Thoracic aorta (tissue), 2 donors: Measurements from ENCODE around the gene CSNK1D. TPM values are rescaled to one million over a fixed set of nuclear protein-coding genes. Genes with fewer than 3 reads are reported as not detected.

Experiments used
- ATAC-seq: fragments of 150-250 bp; one replicate; pipeline ENCODE4 v1.8.0; 2017; ENCODE audit warnings: low read depth; ENCODE audit not compliant: insufficient number of reproducible peaks, low FRiP score
- DNase-seq: peaks from one replicate; pipeline ENCODE4 v3.0.0-alpha.2; 2020; ENCODE audit warnings: low spot score
- H3K27ac ChIP-seq, 2 donors: fragments of 200-600 bp; sonication (generic); 1 replicate in 1 of 2; 2 replicates in 1 of 2; pipeline ENCODE4 v1.5.1; 2016; ENCODE audit warnings: mild to moderate bottlenecking in 2 of 2, moderate library complexity in 2 of 2
- H3K27me3 ChIP-seq: fragments of 200-600 bp; sonication (generic); replicated peaks from 2 replicates; pipeline ENCODE4 v1.6.0; 2016; ENCODE audit warnings: mild to moderate bottlenecking; ENCODE audit not compliant: insufficient read depth
- H3K36me3 ChIP-seq: fragments of 200-600 bp; sonication (generic); one replicate; pipeline ENCODE4 v1.5.1; 2016
- H3K4me1 ChIP-seq, 2 donors: fragments of 200-600 bp; sonication (generic); 1 replicate in 1 of 2; 2 replicates in 1 of 2; pipeline versions ENCODE4 v1.5.1 to v1.6.0; 2016; ENCODE audit warnings: low read depth in 2 of 2, mild to moderate bottlenecking in 1 of 2; ENCODE audit not compliant: control insufficient read depth in 1 of 2
- H3K4me3 ChIP-seq: fragments of 200-600 bp; sonication (generic); 2 replicates; pipeline ENCODE4 v1.5.1; 2016; ENCODE audit warnings: mild to moderate bottlenecking
- H3K9me3 ChIP-seq: fragments of 200-600 bp; sonication (generic); 2 replicates; pipeline ENCODE4 v1.5.1; 2016
- total RNA-seq, 2 donors: library from RNA; depleted of rRNA; stranded (reverse); fragments of >200 nt; gene quantifications; one replicate each; pipeline versions ENCODE4 v1.1.0 to v1.2.3, GENCODE V29; 2016
- TF ChIP-seq, protein P1 (sequence below): fragments of 200-600 bp; sonication (generic); IDR thresholded peaks from one replicate; pipeline ENCODE4 v1.5.1; 2019; ENCODE audit warnings: antibody characterized with exemption

Gene CSNK1D
- total RNA-seq, 2 donors from 2014 or later: 69.5 to 71.9 TPM

DNA sequence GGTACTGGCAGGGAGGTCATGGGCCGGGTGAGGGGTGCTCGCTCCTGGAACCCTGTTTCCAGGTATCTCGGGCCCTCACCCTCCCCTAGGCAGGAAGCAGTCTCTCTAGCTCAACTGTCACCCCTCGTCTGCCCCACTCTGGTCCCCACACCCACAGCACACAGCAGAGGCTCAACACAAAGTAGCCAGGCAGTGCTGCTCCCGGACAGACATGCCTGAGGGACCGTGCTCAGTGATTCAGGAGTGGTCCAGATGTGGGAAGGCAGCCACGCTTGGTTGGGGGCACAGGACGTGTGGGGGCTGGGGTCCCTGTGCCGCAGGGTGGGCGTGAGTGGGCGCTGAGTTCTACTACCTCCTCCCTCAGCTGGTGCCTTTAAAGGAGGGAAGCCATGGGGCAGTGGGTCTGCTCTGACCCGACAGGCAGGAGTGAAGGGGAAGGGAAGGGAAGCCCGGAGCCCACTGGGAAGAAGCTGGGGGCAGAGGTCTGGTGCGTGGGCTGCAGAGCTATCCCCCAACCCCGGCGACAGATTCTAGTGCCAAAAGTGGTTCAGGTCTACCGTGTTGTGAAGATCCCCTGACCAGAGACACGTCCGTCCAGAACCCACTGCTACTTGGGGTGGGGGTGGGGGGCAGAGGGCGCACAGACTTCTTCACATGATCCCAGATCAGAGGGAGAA is 32.9 kb downstream of the CSNK1D start:
- H3K9me3 ChIP-seq: no peaks in the 10 kb centered on the region
- TF ChIP-seq, protein P1, sequence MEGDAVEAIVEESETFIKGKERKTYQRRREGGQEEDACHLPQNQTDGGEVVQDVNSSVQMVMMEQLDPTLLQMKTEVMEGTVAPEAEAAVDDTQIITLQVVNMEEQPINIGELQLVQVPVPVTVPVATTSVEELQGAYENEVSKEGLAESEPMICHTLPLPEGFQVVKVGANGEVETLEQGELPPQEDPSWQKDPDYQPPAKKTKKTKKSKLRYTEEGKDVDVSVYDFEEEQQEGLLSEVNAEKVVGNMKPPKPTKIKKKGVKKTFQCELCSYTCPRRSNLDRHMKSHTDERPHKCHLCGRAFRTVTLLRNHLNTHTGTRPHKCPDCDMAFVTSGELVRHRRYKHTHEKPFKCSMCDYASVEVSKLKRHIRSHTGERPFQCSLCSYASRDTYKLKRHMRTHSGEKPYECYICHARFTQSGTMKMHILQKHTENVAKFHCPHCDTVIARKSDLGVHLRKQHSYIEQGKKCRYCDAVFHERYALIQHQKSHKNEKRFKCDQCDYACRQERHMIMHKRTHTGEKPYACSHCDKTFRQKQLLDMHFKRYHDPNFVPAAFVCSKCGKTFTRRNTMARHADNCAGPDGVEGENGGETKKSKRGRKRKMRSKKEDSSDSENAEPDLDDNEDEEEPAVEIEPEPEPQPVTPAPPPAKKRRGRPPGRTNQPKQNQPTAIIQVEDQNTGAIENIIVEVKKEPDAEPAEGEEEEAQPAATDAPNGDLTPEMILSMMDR: no peak
- peak overlapping the region; percentile 59 to 81 for H3K27ac ChIP-seq
- no peak overlapping the region for H3K4me3 ChIP-seq
- peaks cover 26% of the 10 kb centered on the region for H3K36me3 ChIP-seq
- H3K4me1 ChIP-seq: peaks cover 52 to 70% of the 10 kb centered on the region in 2 donors
- H3K27me3 ChIP-seq: no peaks in the 10 kb centered on the region
- ATAC-seq (no peak), DNase-seq (no peak)

DNA sequence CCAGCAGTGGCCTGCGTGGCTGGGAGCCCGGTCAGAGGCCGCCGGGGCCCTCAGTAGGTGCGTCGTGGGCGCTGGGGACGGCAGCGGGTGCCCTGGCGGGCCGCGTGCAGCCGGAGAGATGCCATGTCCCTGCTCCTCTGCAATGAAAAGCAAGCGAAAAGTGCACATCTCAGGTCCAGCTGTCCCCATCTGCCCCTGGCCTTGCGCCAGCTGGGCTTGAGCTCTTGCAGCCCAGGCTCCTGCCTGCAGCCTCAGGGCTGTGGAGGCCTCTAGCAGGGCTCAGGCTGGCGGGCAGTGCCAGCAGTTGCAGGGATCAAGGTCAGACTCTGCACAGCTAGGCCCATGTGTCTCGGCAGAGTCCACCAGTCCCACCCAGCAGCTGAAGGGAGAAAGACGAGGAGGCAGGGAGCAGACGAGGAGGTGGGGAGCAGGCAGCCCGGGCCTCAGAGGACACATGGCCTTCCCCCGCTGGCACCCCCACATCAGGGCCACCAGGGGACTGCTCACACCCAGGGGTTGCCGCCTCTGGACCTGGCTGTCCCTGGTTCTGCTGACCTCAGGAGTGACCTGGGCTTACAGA is 33.5 kb downstream of the CSNK1D start:
- Histone ChIP-seq H3K4me1 (peaks cover 52 to 70% of the 10 kb centered on the region in 2 donors), H3K27me3 (no peaks in the 10 kb centered on the region), H3K4me3 (no peak overlapping the region), H3K27ac (peak overlapping the region; percentile 59 to 81), H3K36me3 (peaks cover 20% of the 10 kb centered on the region), H3K9me3 (no peaks in the 10 kb centered on the region)
- no peak for DNase-seq
- no peak for ATAC-seq
- TF ChIP-seq, protein P1: no peak

DNA sequence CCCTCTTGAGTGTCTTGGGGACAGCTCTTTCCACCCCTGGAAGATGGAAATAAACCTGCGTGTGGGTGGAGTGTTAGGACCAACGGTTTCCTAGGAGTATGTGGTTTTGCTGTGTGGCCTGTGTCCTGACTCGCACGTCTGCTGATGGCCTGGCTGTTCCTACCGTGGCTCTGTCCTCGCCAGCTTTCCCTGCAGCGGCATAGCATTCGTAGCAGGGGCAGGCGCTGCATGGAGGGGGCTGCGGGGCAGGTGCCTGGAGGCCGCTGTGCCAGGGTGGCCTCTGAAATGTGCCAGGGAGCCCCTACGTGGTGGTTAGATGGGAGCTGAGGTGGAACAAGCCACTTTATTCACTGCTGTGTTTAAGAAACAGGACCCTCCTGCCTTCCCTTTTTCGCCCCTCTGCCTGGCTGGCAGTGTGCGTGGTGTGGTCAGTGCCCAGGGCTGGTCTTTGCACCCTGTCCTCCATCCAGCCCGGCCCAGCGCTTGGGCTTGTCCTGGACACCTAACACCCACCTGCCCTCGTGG is 34.0 kb downstream of the CSNK1D start:
- TF ChIP-seq, protein P1: no peak
- H3K27ac ChIP-seq: no peak overlapping the region

DNA sequence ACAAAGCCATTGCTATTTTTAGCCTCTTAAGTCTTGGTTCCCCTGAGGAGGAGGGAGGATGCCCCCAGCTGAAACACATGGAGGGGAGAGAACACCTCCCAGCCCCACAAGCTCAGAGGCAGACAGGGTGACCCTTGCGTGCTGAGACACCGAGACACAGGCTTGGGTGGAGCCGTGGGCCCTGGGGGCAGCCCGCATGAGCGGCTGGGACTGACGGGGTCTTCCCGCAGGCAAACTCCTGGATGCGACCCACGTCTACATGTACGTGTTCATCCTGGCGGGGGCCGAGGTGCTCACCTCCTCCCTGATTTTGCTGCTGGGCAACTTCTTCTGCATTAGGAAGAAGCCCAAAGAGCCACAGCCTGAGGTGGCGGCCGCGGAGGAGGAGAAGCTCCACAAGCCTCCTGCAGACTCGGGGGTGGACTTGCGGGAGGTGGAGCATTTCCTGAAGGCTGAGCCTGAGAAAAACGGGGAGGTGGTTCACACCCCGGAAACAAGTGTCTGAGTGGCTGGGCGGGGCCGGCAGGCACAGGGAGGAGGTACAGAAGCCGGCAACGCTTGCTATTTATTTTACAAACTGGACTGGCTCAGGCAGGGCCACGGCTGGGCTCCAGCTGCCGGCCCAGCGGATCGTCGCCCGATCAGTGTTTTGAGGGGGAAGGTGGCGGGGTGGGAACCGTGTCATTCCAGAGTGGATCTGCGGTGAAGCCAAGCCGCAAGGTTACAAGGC is 34.9 kb downstream of the CSNK1D start:
- Histone ChIP-seq H3K9me3 (no peaks in the 10 kb centered on the region), H3K36me3 (peaks cover 13% of the 10 kb centered on the region), H3K4me1 (peaks cover 52 to 70% of the 10 kb centered on the region in 2 donors), H3K27ac (peak overlapping the region in 1 of 2 donors; percentile 49), H3K4me3 (peak overlapping the region; percentile 31), H3K27me3 (no peaks in the 10 kb centered on the region)
- ATAC-seq (no peak), DNase-seq (no peak)
- TF ChIP-seq, protein P1: no peak

More for the DNA sequence above, 34.0 kb downstream of the CSNK1D start:
- Histone ChIP-seq H3K4me1 (peaks cover 52 to 70% of the 10 kb centered on the region in 2 donors), H3K27me3 (no peaks in the 10 kb centered on the region), H3K36me3 (peaks cover 14% of the 10 kb centered on the region), H3K9me3 (no peaks in the 10 kb centered on the region), H3K4me3 (no peak overlapping the region)
- ATAC-seq: no peak
- DNase-seq: no peak
